SK-N-SH treated with all-trans-retinoic acid at 6 μM for 48 hours (cell line): ENCODE measurements around the gene WDSUB1.

Experiments used
- ARNTL ChIP-seq: fragments of 450-650 bp; formaldehyde crosslinking; IDR thresholded peaks from 2 replicates; pipeline ENCODE4 v1.5.0; 2020; ENCODE audit warnings: low read depth, mild to moderate bottlenecking, moderate library complexity, borderline replicate concordance
- CREB5 ChIP-seq: fragments of 250-450 bp; sonication (Bioruptor Pico); IDR thresholded peaks from 2 replicates; pipeline ENCODE4 v1.5.1; 2020; ENCODE audit warnings: low read depth, mild to moderate bottlenecking, moderate library complexity
- ESRRG ChIP-seq: fragments of 250-450 bp; sonication (Bioruptor Pico); IDR thresholded peaks from 2 replicates; pipeline ENCODE4 v1.6.1; 2021; ENCODE audit warnings: mild to moderate bottlenecking
- GLIS3 ChIP-seq: fragments of 250-450 bp; sonication (Bioruptor Pico); IDR thresholded peaks from 2 replicates; pipeline ENCODE4 v1.5.0; 2020; ENCODE audit warnings: mild to moderate bottlenecking, moderate library complexity
- ISL1 ChIP-seq: fragments of 250-450 bp; sonication (Bioruptor Pico); IDR thresholded peaks from 2 replicates; pipeline ENCODE4 v2.1.2; 2022; ENCODE audit warnings: mild to moderate bottlenecking, moderate library complexity
- PATZ1 ChIP-seq: fragments of 250-450 bp; sonication (Bioruptor Pico); IDR thresholded peaks from 2 replicates; pipeline ENCODE4 v1.8.0; 2020; ENCODE audit warnings: mild to moderate bottlenecking, moderate library complexity, borderline replicate concordance
- RARB ChIP-seq: fragments of 250-450 bp; sonication (Bioruptor Pico); IDR thresholded peaks from 2 replicates; pipeline ENCODE4 v1.8.0; 2021; ENCODE audit warnings: mild to moderate bottlenecking, moderate library complexity
- ZFP3 ChIP-seq: fragments of 250-450 bp; sonication (Bioruptor Pico); IDR thresholded peaks from 2 replicates; pipeline ENCODE4 v1.5.0; 2020; ENCODE audit warnings: mild to moderate bottlenecking, moderate library complexity
- ZFP30 ChIP-seq: fragments of 450-650 bp; formaldehyde crosslinking; IDR thresholded peaks from 2 replicates; pipeline ENCODE4 v1.5.0; 2022; ENCODE audit warnings: mild to moderate bottlenecking, moderate library complexity
- ZNF565 ChIP-seq: fragments of 450-650 bp; formaldehyde crosslinking; conservative IDR thresholded peaks from 2 replicates; pipeline ENCODE4 v1.5.0; 2020; ENCODE audit warnings: low read depth, mild to moderate bottlenecking, moderate library complexity
- TF ChIP-seq, protein P1 (sequence below): fragments of 250-450 bp; sonication (Bioruptor Pico); IDR thresholded peaks from 2 replicates; pipeline ENCODE4 v1.8.0; 2021; ENCODE audit warnings: low read depth, mild to moderate bottlenecking, moderate library complexity, borderline replicate concordance
- TF ChIP-seq, protein P2 (sequence below): fragments of 250-450 bp; sonication (Bioruptor Pico); IDR thresholded peaks from 2 replicates; pipeline ENCODE4 v1.5.1; 2021; ENCODE audit warnings: mild to moderate bottlenecking, moderate library complexity

GRCh38 chr2:159196393-159196925 lies 90.0 kb downstream of the WDSUB1 start:
- TF ChIP-seq ZFP30 (CRISPR knock-in tag) = no peak
- TF ChIP-seq PATZ1 (CRISPR knock-in tag) = no peak
- no peak for TF ChIP-seq ZNF565
- no peak for TF ChIP-seq ZFP3
- TF ChIP-seq, protein P1, sequence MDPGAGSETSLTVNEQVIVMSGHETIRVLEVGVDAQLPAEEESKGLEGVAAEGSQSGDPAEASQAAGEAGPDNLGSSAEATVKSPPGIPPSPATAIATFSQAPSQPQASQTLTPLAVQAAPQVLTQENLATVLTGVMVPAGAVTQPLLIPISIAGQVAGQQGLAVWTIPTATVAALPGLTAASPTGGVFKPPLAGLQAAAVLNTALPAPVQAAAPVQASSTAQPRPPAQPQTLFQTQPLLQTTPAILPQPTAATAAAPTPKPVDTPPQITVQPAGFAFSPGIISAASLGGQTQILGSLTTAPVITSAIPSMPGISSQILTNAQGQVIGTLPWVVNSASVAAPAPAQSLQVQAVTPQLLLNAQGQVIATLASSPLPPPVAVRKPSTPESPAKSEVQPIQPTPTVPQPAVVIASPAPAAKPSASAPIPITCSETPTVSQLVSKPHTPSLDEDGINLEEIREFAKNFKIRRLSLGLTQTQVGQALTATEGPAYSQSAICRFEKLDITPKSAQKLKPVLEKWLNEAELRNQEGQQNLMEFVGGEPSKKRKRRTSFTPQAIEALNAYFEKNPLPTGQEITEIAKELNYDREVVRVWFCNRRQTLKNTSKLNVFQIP (CRISPR knock-in tag) = no peak
- TF ChIP-seq GLIS3 (CRISPR knock-in tag) = no peak
- no peak for TF ChIP-seq ARNTL (CRISPR knock-in tag)
- no peak for TF ChIP-seq CREB5 (CRISPR knock-in tag)
- no peak for TF ChIP-seq ESRRG (CRISPR knock-in tag)
- TF ChIP-seq, protein P2, sequence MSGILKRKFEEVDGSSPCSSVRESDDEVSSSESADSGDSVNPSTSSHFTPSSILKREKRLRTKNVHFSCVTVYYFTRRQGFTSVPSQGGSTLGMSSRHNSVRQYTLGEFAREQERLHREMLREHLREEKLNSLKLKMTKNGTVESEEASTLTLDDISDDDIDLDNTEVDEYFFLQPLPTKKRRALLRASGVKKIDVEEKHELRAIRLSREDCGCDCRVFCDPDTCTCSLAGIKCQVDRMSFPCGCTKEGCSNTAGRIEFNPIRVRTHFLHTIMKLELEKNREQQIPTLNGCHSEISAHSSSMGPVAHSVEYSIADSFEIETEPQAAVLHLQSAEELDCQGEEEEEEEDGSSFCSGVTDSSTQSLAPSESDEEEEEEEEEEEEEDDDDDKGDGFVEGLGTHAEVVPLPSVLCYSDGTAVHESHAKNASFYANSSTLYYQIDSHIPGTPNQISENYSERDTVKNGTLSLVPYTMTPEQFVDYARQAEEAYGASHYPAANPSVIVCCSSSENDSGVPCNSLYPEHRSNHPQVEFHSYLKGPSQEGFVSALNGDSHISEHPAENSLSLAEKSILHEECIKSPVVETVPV (CRISPR knock-in tag) = no peak
- TF ChIP-seq RARB (CRISPR knock-in tag) = no peak
- TF ChIP-seq ISL1 (CRISPR knock-in tag) = no peak
